Kidney (tissue), 14 donors: ENCODE results near the gene CIT. TPM values are rescaled to one million over a fixed set of nuclear protein-coding genes. Genes with fewer than 3 reads are reported as not detected.

ENCODE experiments used
- DNase-seq, 5 donors: peaks; one replicate each; pipeline ENCODE4 v3.0.0-alpha.2; 2013 to 2020
- FAIRE-seq: peaks from 2 replicates; lab custom pipeline; 2012; peaks lifted over from hg19 to GRCh38; lab: Jason Lieb, UNC
- H3K27ac ChIP-seq, 2 donors: one replicate each; pipeline ENCODE4 v1.7.0; 2013; ENCODE audit warnings: low read depth in 2 of 2, low read length in 2 of 2, inconsistent platforms in 1 of 2
- H3K27me3 ChIP-seq: one replicate; pipeline ENCODE4 v1.7.1; 2013; ENCODE audit warnings: low read length, inconsistent platforms; ENCODE audit not compliant: control insufficient read depth, insufficient read depth
- H3K36me3 ChIP-seq, 3 donors: one replicate each; pipeline versions ENCODE4 v1.7.0 to v1.7.1; 2013; ENCODE audit warnings: low read length in 3 of 3, control low read depth in 1 of 3, inconsistent platforms in 1 of 3; ENCODE audit not compliant: insufficient read depth in 3 of 3, control insufficient read depth in 2 of 3
- H3K4me1 ChIP-seq, 3 donors: one replicate each; pipeline versions ENCODE4 v1.7.0 to v1.7.1; 2013; ENCODE audit warnings: low read length in 3 of 3, inconsistent platforms in 1 of 3, low read depth in 1 of 3; ENCODE audit not compliant: control insufficient read depth in 2 of 3, insufficient read depth in 2 of 3
- H3K4me3 ChIP-seq, 3 donors: one replicate each; pipeline versions ENCODE4 v1.7.0 to v1.8.1; 2013; ENCODE audit warnings: low read length in 3 of 3, control low read depth in 1 of 3, inconsistent platforms in 1 of 3
- H3K9ac ChIP-seq, 3 donors: one replicate each; pipeline versions ENCODE4 v1.7.0 to v1.7.1; 2013; ENCODE audit warnings: low read length in 3 of 3, control low read depth in 1 of 3, inconsistent platforms in 1 of 3
- H3K9me3 ChIP-seq, 3 donors: one replicate each; pipeline versions ENCODE4 v1.7.0 to v1.7.1; 2013; ENCODE audit warnings: low read length in 3 of 3, control low read depth in 1 of 3, inconsistent platforms in 1 of 3; ENCODE audit not compliant: control insufficient read depth in 2 of 3, insufficient read depth in 1 of 3
- CTCF ChIP-seq: IDR thresholded peaks from 3 replicates; pipeline ENCODE4 v1.5.1; 2012; ENCODE audit warnings: mild to moderate bottlenecking, moderate library complexity, borderline replicate concordance; ENCODE audit not compliant: insufficient read depth; ENCODE audit errors: extremely low read depth
- intact Hi-C: fragments of 100-400 bp; cut with DNase I; formaldehyde crosslinking; loops from one replicate; pipeline ENCODE4 v1.11.1; 2022
- polyA plus RNA-seq: library from polyadenylated mRNA; stranded (reverse); fragments of 350-450 nt; fragmentation: Illumina TruSeq; extraction: RNeasy Lipid Tissue Mini Kit (QIAGEN cat#74804); gene quantifications from one replicate; pipeline ENCODE4 v1.2.3, GENCODE V29; 2014; ENCODE audit warnings: low read depth, low replicate concordance; ENCODE audit not compliant: insufficient read depth
- total RNA-seq: library from RNA; stranded (reverse); fragmentation: NEBNext Ultra II Directional; extraction: Animal tissue kit (Norgen Biotek cat#: 25700); gene quantifications from one replicate; pipeline ENCODE4 v1.2.1, GENCODE V29; 2021
- donor health status: control.
- donor health status: control.
- donor health status: control.
- donor health status: control.
- donor health status: control.
- donor health status: DM: yes; HTN: yes; CAD: no.
- donor health status: Normal renal cell carcinoma (clear cell type).

CIT gene
- total and polyA plus RNA-seq, 2 donors from 2014 or later, result 3.0 to 81.6 TPM

- H3K4me3 ChIP-seq, result no peak overlapping the region
Measured at GRCh38 chr12:119870457-119870856, 6.7 kb downstream of the CIT start.

GRCh38 chr12:119869720-119870119 is 7.4 kb downstream of the CIT start:
- intact Hi-C loops, result no loop called here
- H3K9me3 ChIP-seq, result no peaks in the 10 kb centered on the region
- no peak overlapping the region for H3K9ac ChIP-seq
- no peaks in the 10 kb centered on the region for H3K36me3 ChIP-seq
- DNase-seq (no peak), FAIRE-seq (no peak)
- no peaks in the 10 kb centered on the region for H3K4me1 ChIP-seq
- H3K27ac ChIP-seq, result no peak overlapping the region
- H3K4me3 ChIP-seq, result no peak overlapping the region
- no peaks in the 10 kb centered on the region for H3K27me3 ChIP-seq
- TF ChIP-seq CTCF, result no peak

More at GRCh38 chr12:119870457-119870856, 6.7 kb downstream of the CIT start:
- Histone ChIP-seq H3K27ac (no peak overlapping the region), H3K9ac (no peak overlapping the region), H3K9me3 (no peaks in the 10 kb centered on the region), H3K4me1 (no peaks in the 10 kb centered on the region), H3K36me3 (no peaks in the 10 kb centered on the region), H3K27me3 (no peaks in the 10 kb centered on the region)
- TF ChIP-seq CTCF, result no peak
- FAIRE-seq (no peak), DNase-seq (no peak)
- intact Hi-C loops, result no loop called here

- DNase-seq (no peak), FAIRE-seq (no peak)
- no peak overlapping the region for H3K27ac ChIP-seq
- no peak overlapping the region for H3K9ac ChIP-seq
- H3K4me1 ChIP-seq, result no peaks in the 10 kb centered on the region
- no peaks in the 10 kb centered on the region for H3K27me3 ChIP-seq
- intact Hi-C loops, result no loop called here
- no peak for TF ChIP-seq CTCF
- H3K9me3 ChIP-seq, result no peaks in the 10 kb centered on the region
- no peak overlapping the region for H3K4me3 ChIP-seq
- no peaks in the 10 kb centered on the region for H3K36me3 ChIP-seq
Measured at GRCh38 chr12:119868992-119869391, 8.1 kb downstream of the CIT start.

- no peak overlapping the region for H3K4me3 ChIP-seq
- no peaks in the 10 kb centered on the region for H3K36me3 ChIP-seq
- intact Hi-C loops, result no loop called here
- no peak overlapping the region for H3K27ac ChIP-seq
- no peaks in the 10 kb centered on the region for H3K4me1 ChIP-seq
- no peak for DNase-seq
- no peak overlapping the region for H3K9ac ChIP-seq
- FAIRE-seq, result no peak
- no peaks in the 10 kb centered on the region for H3K27me3 ChIP-seq
- H3K9me3 ChIP-seq, result no peaks in the 10 kb centered on the region
- TF ChIP-seq CTCF, result no peak
Measured at GRCh38 chr12:119864591-119864990, 12.5 kb downstream of the CIT start.
